B cell (primary cell): ENCODE data around the gene QRICH2. TPM values are rescaled to one million over a fixed set of nuclear protein-coding genes. Genes with fewer than 3 reads are reported as not detected.

Experiments
- ATAC-seq: fragments of 200-7000 bp; cut with Tn5 transposase; one replicate; pipeline ENCODE4 v1.10.0; 2021; ENCODE audit warnings: low read depth, mild to moderate bottlenecking, moderate number of reproducible peaks, moderate library complexity
- CTCF ChIA-PET: fragments of 350-600 bp; sonication (Branson Sonifier 250); formaldehyde crosslinking; loops from one replicate; lab custom pipeline; 2021; ENCODE audit warnings: antibody characterized with exemption, inconsistent platforms; lab: Charles Lee
- POLR2A ChIA-PET: fragments of 350-600 bp; sonication (Branson Sonifier 250); formaldehyde crosslinking; loops from one replicate; lab custom pipeline; 2021; ENCODE audit warnings: antibody characterized with exemption; lab: Charles Lee
- DNase-seq: peaks from one replicate; pipeline ENCODE4 v3.0.0; 2013
- H2AFZ ChIP-seq: 2 replicates; pipeline ENCODE4 v1.6.1; 2012; ENCODE audit warnings: mild to moderate bottlenecking, low read depth, low read length; ENCODE audit not compliant: insufficient read depth, poor library complexity, severe bottlenecking
- H3K27ac ChIP-seq, 2 donors: 1 replicate in 1 of 2; 2 replicates in 1 of 2; pipeline ENCODE4 v1.5.1; 2012 to 2013; ENCODE audit warnings: low read length in 2 of 2, mild to moderate bottlenecking in 2 of 2, moderate library complexity in 1 of 2
- H3K27me3 ChIP-seq, 4 experiments: fragments of 200-600 bp in 1 of 4; sonication (generic) in 1 of 4; replicated peaks in 1 of 4; 1 replicate in 2 of 4; 2 replicates in 2 of 4; pipeline versions ENCODE4 v1.6.1 to v1.7.0; 2013 to 2016; ENCODE audit warnings: low read length in 3 of 4, mild to moderate bottlenecking in 2 of 4, mixed read lengths in 1 of 4, moderate library complexity in 1 of 4; ENCODE audit not compliant: insufficient read depth in 4 of 4, control insufficient read depth in 3 of 4; ENCODE audit errors: control extremely low read depth in 1 of 4
- H3K36me3 ChIP-seq, 2 experiments: replicated peaks in 1 of 2; 1 replicate in 1 of 2; 2 replicates in 1 of 2; pipeline versions ENCODE4 v1.6.1 to v1.7.1; 2013; ENCODE audit warnings: low read length in 1 of 2; ENCODE audit not compliant: insufficient read depth in 2 of 2, control insufficient read depth in 1 of 2; ENCODE audit errors: control extremely low read depth in 1 of 2, extremely low read depth in 1 of 2
- H3K4me1 ChIP-seq, 2 donors: fragments of 200-600 bp in 1 of 2; sonication (generic) in 1 of 2; 1 replicate in 1 of 2; 2 replicates in 1 of 2; pipeline versions ENCODE4 v1.5.1 to v1.6.1; 2013 to 2017; ENCODE audit warnings: low read length in 2 of 2; ENCODE audit not compliant: control insufficient read depth in 2 of 2, insufficient read depth in 2 of 2
- H3K4me2 ChIP-seq: replicated peaks from 2 replicates; pipeline ENCODE3; 2012; ENCODE audit warnings: mild to moderate bottlenecking, low read depth, low read length; ENCODE audit not compliant: poor library complexity, severe bottlenecking
- H3K4me3 ChIP-seq, 5 experiments: fragments of 200-600 bp in 1 of 5; sonication (generic) in 1 of 5; 1 replicate in 3 of 5; 2 replicates in 2 of 5; pipeline versions ENCODE4 v1.5.1 to v1.7.0; 2011 to 2016; ENCODE audit warnings: low read length in 4 of 5, mild to moderate bottlenecking in 4 of 5, low read depth in 2 of 5, control low read depth in 1 of 5, moderate library complexity in 1 of 5; ENCODE audit not compliant: insufficient read depth in 1 of 5; ENCODE audit errors: control extremely low read depth in 1 of 5, extremely low read depth in 1 of 5
- H3K79me2 ChIP-seq: fragments of 200-600 bp; sonication (generic); one replicate; pipeline ENCODE4 v1.6.0; 2016; ENCODE audit warnings: low read length; ENCODE audit not compliant: control insufficient read depth, insufficient read depth
- H3K9ac ChIP-seq: fragments of 200-600 bp; sonication (generic); 2 replicates; pipeline ENCODE4 v1.6.1; 2017; ENCODE audit warnings: mild to moderate bottlenecking, low read length, moderate library complexity
- H3K9me3 ChIP-seq, 3 donors: one replicate each; pipeline versions ENCODE4 v1.6.1 to v1.7.1; 2013; ENCODE audit warnings: low read length in 2 of 3; ENCODE audit not compliant: control insufficient read depth in 2 of 3, insufficient read depth in 1 of 3; ENCODE audit errors: control extremely low read depth in 1 of 3
- H4K20me1 ChIP-seq: 2 replicates; pipeline ENCODE4 v1.6.0; 2012; ENCODE audit warnings: mild to moderate bottlenecking, low read length; ENCODE audit not compliant: insufficient read depth, control insufficient read depth, poor library complexity, severe bottlenecking
- H3K27ac Mint-ChIP-seq: one replicate; pipeline ENCODE4 v1.8.0; 2021; ENCODE audit warnings: mixed read lengths
- H3K27me3 Mint-ChIP-seq: one replicate; pipeline ENCODE4 v1.8.0; 2021; ENCODE audit warnings: mixed read lengths
- H3K4me1 Mint-ChIP-seq: one replicate; pipeline ENCODE4 v1.8.0; 2021; ENCODE audit warnings: mixed read lengths
- H3K4me3 Mint-ChIP-seq: one replicate; pipeline ENCODE4 v1.8.0; 2021; ENCODE audit warnings: mixed read lengths
- H3K9me3 Mint-ChIP-seq: one replicate; pipeline ENCODE4 v1.8.0; 2022; ENCODE audit warnings: mixed read lengths; ENCODE audit not compliant: insufficient read depth
- CTCF ChIP-seq: fragments of 200-600 bp; IDR thresholded peaks from one replicate; pipeline ENCODE4 v1.8.0; 2022; ENCODE audit warnings: antibody characterized with exemption, mild to moderate bottlenecking
- EZH2 ChIP-seq: IDR thresholded peaks from 2 replicates; pipeline ENCODE4 v1.6.1; 2012; ENCODE audit warnings: borderline replicate concordance, low read depth, mild to moderate bottlenecking, moderate library complexity, low read length; ENCODE audit not compliant: insufficient read depth, poor library complexity, severe bottlenecking
- WGBS: methylation state at CpG from one replicate; pipeline ENCODE4 v1.1.5; 2013; ENCODE audit warnings: missing lambda C conversion rate; ENCODE audit not compliant: insufficient coverage; 5-methylcytosine and 5-hydroxymethylcytosine counted together
- intact Hi-C: fragments of 100-400 bp; cut with micrococcal nuclease; formaldehyde crosslinking; loops from one replicate; pipeline ENCODE4 v1.10.0; 2022
- polyA plus RNA-seq: library from polyadenylated mRNA; depleted of rRNA; stranded (reverse); fragments of >200 nt; gene quantifications from 2 replicates; pipeline ENCODE4 v1.2.3, GENCODE V29; 2012
- total RNA-seq, 2 donors: library from RNA; stranded (reverse); fragments of 120-200 nt in 1 of 2; gene quantifications; 1 replicate in 1 of 2; 2 replicates in 1 of 2; pipeline versions ENCODE4 v1.2.3 to v1.2.4, GENCODE V29; 2013 to 2022

QRICH2 gene
- total and polyA plus RNA-seq, 2 donors (not counting 1 experiment from before 2014, with no cell fraction given): 4.4 to 4.5 TPM

- Mint-ChIP-seq H3K4me3 (no peak overlapping the region), H3K4me1 (no peaks in the 10 kb centered on the region), H3K9me3 (no peaks in the 10 kb centered on the region), H3K27me3 (no peaks in the 10 kb centered on the region), H3K27ac (no peak overlapping the region)
- no peaks in the 10 kb centered on the region for H3K36me3 ChIP-seq
- H3K4me3 ChIP-seq: no peak overlapping the region
- no peaks in the 10 kb centered on the region for H3K27me3 ChIP-seq
- H3K4me1 ChIP-seq: no peaks in the 10 kb centered on the region
- ATAC-seq (no peak), DNase-seq (no peak)
- no peaks in the 10 kb centered on the region for H4K20me1 ChIP-seq
- ChIA-PET CTCF (interaction anchor here (1.1 to 6.6 kb wide), 4 partner anchors 18 to 327 kb away, joined by 3 to 59 read pairs (median 22); no protein-coding TSS in a partner anchor), POLR2A (no interaction called here)
- H3K9me3 ChIP-seq: no peaks in the 10 kb centered on the region
- no peak for TF ChIP-seq CTCF
- no peak for TF ChIP-seq EZH2
- 91% methylated on average over 4 of the region's 5 CpGs for WGBS
- H3K27ac ChIP-seq: no peak overlapping the region
- no peak overlapping the region for H3K9ac ChIP-seq
- H3K4me2 ChIP-seq: no peak overlapping the region
- intact Hi-C loops: no loop called here
- no peaks in the 10 kb centered on the region for H3K79me2 ChIP-seq
- no peak overlapping the region for H2AFZ ChIP-seq
Measured at GRCh38 chr17:76296889-76297288, 11.2 kb downstream of the QRICH2 start.

GRCh38 chr17:76296186-76296585, 11.9 kb downstream of the QRICH2 start:
- Histone ChIP-seq H3K79me2 (no peaks in the 10 kb centered on the region), H3K4me2 (no peak overlapping the region), H3K27ac (no peak overlapping the region), H2AFZ (no peak overlapping the region), H3K4me1 (no peaks in the 10 kb centered on the region), H3K36me3 (no peaks in the 10 kb centered on the region), H3K9ac (no peak overlapping the region), H3K9me3 (no peaks in the 10 kb centered on the region), H4K20me1 (no peaks in the 10 kb centered on the region), H3K27me3 (no peaks in the 10 kb centered on the region), H3K4me3 (no peak overlapping the region)
- TF ChIP-seq EZH2 (no peak), CTCF (no peak)
- ATAC-seq: no peak
- ChIA-PET POLR2A (interaction anchor here (0.7 kb wide), 1 partner anchor 187 kb away, joined by 6 read pairs; no protein-coding TSS in a partner anchor), CTCF (interaction anchor here (0.6 to 6.6 kb wide), 4 partner anchors 17 to 282 kb away, joined by 3 to 59 read pairs (median 22); no protein-coding TSS in a partner anchor)
- Mint-ChIP-seq H3K9me3 (no peaks in the 10 kb centered on the region), H3K4me1 (no peaks in the 10 kb centered on the region), H3K4me3 (no peak overlapping the region), H3K27me3 (no peaks in the 10 kb centered on the region), H3K27ac (no peak overlapping the region)
- 83% methylated on average over 3 of the region's 4 CpGs for WGBS
- DNase-seq: no peak
- intact Hi-C loops: no loop called here
